H1 (cell line): ENCODE results near the gene BOLA1. TPM values are rescaled to one million over a fixed set of nuclear protein-coding genes. Genes with fewer than 3 reads are reported as not detected.
A peak's percentile ranks its signal among the peaks of the same experiment; 100 is the strongest.

ENCODE experiments used
- EP300 ChIP-seq, 2 experiments: IDR thresholded peaks; 1 replicate in 1 of 2; 2 replicates in 1 of 2; pipeline ENCODE4 v1.6.1; 2011 to 2012; ENCODE audit warnings: low read depth in 2 of 2, low read length in 2 of 2, mild to moderate bottlenecking in 2 of 2, borderline replicate concordance in 1 of 2, inconsistent platforms in 1 of 2, moderate library complexity in 1 of 2
- EZH2 ChIP-seq: fragments of 200-600 bp; sonication (generic); IDR thresholded peaks from 2 replicates; pipeline ENCODE4 v1.7.1; 2012; ENCODE audit warnings: low read depth, mild to moderate bottlenecking, moderate library complexity, low read length, inconsistent platforms; ENCODE audit not compliant: severe bottlenecking
- GABPA ChIP-seq: IDR thresholded peaks from 2 replicates; pipeline ENCODE4 v1.6.1; 2011; ENCODE audit warnings: mild to moderate bottlenecking, low read length, moderate library complexity, borderline replicate concordance; ENCODE audit not compliant: insufficient read depth
- JUND ChIP-seq: IDR thresholded peaks from 2 replicates; pipeline ENCODE4 v1.6.1; 2011; ENCODE audit warnings: mild to moderate bottlenecking, improper control_type of control experiment, low read length
- KDM1A ChIP-seq: fragments of 200-600, 300-600 bp; sonication (generic); IDR thresholded peaks from 2 replicates; pipeline ENCODE4 v1.7.1; 2016; ENCODE audit warnings: mild to moderate bottlenecking, low read length, borderline replicate concordance
- KDM5A ChIP-seq: fragments of 200-600 bp; IDR thresholded peaks from 2 replicates; pipeline ENCODE4 v1.7.1; 2012; ENCODE audit warnings: mild to moderate bottlenecking, low read length, inconsistent platforms, mixed read lengths
- SP4 ChIP-seq: IDR thresholded peaks from 2 replicates; pipeline ENCODE4 v1.6.1; 2012; ENCODE audit warnings: low read length, inconsistent platforms
- TAF1 ChIP-seq: IDR thresholded peaks from 2 replicates; pipeline ENCODE4 v1.6.1; 2011; ENCODE audit warnings: mild to moderate bottlenecking, low read depth, low read length
- TEAD4 ChIP-seq: IDR thresholded peaks from 2 replicates; pipeline ENCODE4 v1.6.1; 2012; ENCODE audit warnings: low read depth, low read length, inconsistent platforms, mixed read lengths
- polyA plus RNA-seq, 7 experiments: library from polyadenylated mRNA; depleted of rRNA in 3 of 7; stranded (reverse) in 5 of 7; unstranded in 2 of 7; fragments of >200 nt in 5 of 7; fragments of 200-250 nt in 2 of 7; gene quantifications; 1 replicate in 5 of 7; 2 replicates in 1 of 7; 4 replicates in 1 of 7; pipeline versions ENCODE4 v1.2.1 to v1.2.3, GENCODE V29; 2011 to 2013; ENCODE audit warnings: missing spikeins in 2 of 7, mixed read lengths in 2 of 7
- total RNA-seq: library from RNA; stranded (reverse); fragmentation: NEBNext Ultra II Directional; extraction: Animal tissue kit (Norgen Biotek cat#: 25700); gene quantifications from 2 replicates; pipeline ENCODE4 v1.2.1, GENCODE V29; 2021
- TF ChIP-seq, protein P1 (sequence below): fragments of 300-600 bp; sonication (generic); IDR thresholded peaks from 2 replicates; pipeline ENCODE4 v1.7.1; 2012; ENCODE audit warnings: low read length, moderate library complexity, mild to moderate bottlenecking, inconsistent platforms; ENCODE audit not compliant: insufficient replicate concordance

Gene BOLA1
- total and polyA plus RNA-seq, 2 of the 8 experiments (the other 6 are each of a cell fraction or from before 2014, with no cell fraction given), result 8.1 to 15.4 TPM

- TF ChIP-seq, protein P1, sequence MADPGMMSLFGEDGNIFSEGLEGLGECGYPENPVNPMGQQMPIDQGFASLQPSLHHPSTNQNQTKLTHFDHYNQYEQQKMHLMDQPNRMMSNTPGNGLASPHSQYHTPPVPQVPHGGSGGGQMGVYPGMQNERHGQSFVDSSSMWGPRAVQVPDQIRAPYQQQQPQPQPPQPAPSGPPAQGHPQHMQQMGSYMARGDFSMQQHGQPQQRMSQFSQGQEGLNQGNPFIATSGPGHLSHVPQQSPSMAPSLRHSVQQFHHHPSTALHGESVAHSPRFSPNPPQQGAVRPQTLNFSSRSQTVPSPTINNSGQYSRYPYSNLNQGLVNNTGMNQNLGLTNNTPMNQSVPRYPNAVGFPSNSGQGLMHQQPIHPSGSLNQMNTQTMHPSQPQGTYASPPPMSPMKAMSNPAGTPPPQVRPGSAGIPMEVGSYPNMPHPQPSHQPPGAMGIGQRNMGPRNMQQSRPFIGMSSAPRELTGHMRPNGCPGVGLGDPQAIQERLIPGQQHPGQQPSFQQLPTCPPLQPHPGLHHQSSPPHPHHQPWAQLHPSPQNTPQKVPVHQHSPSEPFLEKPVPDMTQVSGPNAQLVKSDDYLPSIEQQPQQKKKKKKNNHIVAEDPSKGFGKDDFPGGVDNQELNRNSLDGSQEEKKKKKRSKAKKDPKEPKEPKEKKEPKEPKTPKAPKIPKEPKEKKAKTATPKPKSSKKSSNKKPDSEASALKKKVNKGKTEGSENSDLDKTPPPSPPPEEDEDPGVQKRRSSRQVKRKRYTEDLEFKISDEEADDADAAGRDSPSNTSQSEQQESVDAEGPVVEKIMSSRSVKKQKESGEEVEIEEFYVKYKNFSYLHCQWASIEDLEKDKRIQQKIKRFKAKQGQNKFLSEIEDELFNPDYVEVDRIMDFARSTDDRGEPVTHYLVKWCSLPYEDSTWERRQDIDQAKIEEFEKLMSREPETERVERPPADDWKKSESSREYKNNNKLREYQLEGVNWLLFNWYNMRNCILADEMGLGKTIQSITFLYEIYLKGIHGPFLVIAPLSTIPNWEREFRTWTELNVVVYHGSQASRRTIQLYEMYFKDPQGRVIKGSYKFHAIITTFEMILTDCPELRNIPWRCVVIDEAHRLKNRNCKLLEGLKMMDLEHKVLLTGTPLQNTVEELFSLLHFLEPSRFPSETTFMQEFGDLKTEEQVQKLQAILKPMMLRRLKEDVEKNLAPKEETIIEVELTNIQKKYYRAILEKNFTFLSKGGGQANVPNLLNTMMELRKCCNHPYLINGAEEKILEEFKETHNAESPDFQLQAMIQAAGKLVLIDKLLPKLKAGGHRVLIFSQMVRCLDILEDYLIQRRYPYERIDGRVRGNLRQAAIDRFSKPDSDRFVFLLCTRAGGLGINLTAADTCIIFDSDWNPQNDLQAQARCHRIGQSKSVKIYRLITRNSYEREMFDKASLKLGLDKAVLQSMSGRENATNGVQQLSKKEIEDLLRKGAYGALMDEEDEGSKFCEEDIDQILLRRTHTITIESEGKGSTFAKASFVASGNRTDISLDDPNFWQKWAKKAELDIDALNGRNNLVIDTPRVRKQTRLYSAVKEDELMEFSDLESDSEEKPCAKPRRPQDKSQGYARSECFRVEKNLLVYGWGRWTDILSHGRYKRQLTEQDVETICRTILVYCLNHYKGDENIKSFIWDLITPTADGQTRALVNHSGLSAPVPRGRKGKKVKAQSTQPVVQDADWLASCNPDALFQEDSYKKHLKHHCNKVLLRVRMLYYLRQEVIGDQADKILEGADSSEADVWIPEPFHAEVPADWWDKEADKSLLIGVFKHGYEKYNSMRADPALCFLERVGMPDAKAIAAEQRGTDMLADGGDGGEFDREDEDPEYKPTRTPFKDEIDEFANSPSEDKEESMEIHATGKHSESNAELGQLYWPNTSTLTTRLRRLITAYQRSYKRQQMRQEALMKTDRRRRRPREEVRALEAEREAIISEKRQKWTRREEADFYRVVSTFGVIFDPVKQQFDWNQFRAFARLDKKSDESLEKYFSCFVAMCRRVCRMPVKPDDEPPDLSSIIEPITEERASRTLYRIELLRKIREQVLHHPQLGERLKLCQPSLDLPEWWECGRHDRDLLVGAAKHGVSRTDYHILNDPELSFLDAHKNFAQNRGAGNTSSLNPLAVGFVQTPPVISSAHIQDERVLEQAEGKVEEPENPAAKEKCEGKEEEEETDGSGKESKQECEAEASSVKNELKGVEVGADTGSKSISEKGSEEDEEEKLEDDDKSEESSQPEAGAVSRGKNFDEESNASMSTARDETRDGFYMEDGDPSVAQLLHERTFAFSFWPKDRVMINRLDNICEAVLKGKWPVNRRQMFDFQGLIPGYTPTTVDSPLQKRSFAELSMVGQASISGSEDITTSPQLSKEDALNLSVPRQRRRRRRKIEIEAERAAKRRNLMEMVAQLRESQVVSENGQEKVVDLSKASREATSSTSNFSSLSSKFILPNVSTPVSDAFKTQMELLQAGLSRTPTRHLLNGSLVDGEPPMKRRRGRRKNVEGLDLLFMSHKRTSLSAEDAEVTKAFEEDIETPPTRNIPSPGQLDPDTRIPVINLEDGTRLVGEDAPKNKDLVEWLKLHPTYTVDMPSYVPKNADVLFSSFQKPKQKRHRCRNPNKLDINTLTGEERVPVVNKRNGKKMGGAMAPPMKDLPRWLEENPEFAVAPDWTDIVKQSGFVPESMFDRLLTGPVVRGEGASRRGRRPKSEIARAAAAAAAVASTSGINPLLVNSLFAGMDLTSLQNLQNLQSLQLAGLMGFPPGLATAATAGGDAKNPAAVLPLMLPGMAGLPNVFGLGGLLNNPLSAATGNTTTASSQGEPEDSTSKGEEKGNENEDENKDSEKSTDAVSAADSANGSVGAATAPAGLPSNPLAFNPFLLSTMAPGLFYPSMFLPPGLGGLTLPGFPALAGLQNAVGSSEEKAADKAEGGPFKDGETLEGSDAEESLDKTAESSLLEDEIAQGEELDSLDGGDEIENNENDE, result no peak
- TF ChIP-seq TEAD4 (peak; percentile 77), KDM5A (no peak), EZH2 (no peak), SP4 (no peak; the same call in 1 of the 2 replicates), KDM1A (no peak), GABPA (no peak), TAF1 (peak; percentile 87), JUND (0 out of 2 replicates have a peak, but pooled peaks have one; percentile 6), EP300 (IDR thresholded peaks at IDR 0.05; ENCODE audit: borderline replicate concordance in 1 of 2, low read depth in 2 of 2, low read length in 2 of 2) (0 out of 3 replicates have a peak, but pooled peaks of 1 of the 2 experiments have one; percentile 68)
These were observed 10.9 kb upstream of the BOLA1 start (continued) for GRCh38 chr1:149888247-149888998.
